Prostate gland (tissue), 2 donors: Measurements from ENCODE around the gene THUMPD1. TPM values are rescaled to one million over a fixed set of nuclear protein-coding genes. Genes with fewer than 3 reads are reported as not detected.
"Not testable (repeated sequence)": the region's sequence is repeated elsewhere in the genome, so short reads cannot be mapped to it uniquely, and the experiment has no call there.

Experiments used
- DNase-seq: peaks from one replicate; pipeline ENCODE4 v3.0.0-alpha.2; 2019; ENCODE audit warnings: low spot score
- H3K27ac ChIP-seq, 2 donors: fragments of 200-600 bp; sonication (generic); 2 replicates each; pipeline ENCODE4 v1.5.1; 2017 to 2019
- H3K27me3 ChIP-seq: fragments of 200-600 bp; sonication (generic); replicated peaks from 2 replicates; pipeline ENCODE4 v1.5.1; 2019; ENCODE audit not compliant: insufficient read depth
- H3K36me3 ChIP-seq, 2 donors: fragments of 200-600 bp; sonication (generic); 1 replicate in 1 of 2; 2 replicates in 1 of 2; pipeline versions ENCODE4 v1.5.1 to v1.8.1; 2017 to 2019
- H3K4me1 ChIP-seq: fragments of 200-600 bp; sonication (generic); replicated peaks from 2 replicates; pipeline ENCODE4 v1.5.1; 2019
- H3K4me3 ChIP-seq, 2 donors: fragments of 200-600 bp; sonication (generic); 2 replicates each; pipeline ENCODE4 v1.5.1; 2017 to 2019
- H3K9me3 ChIP-seq: fragments of 200-600 bp; sonication (generic); 2 replicates; pipeline ENCODE4 v1.5.1; 2017
- POLR2A ChIP-seq: fragments of 450-650 bp; IDR thresholded peaks from one replicate; pipeline ENCODE4 v1.6.1; 2016; ENCODE audit warnings: antibody characterized with exemption, mild to moderate bottlenecking
- POLR2AphosphoS5 ChIP-seq: sonication (generic); formaldehyde crosslinking; IDR thresholded peaks from one replicate; pipeline ENCODE4 v1.6.1; 2017; ENCODE audit warnings: antibody characterized with exemption
- WGBS: methylation state at CpG from one replicate; pipeline ENCODE4 v1.1.5; 2018; 5-methylcytosine and 5-hydroxymethylcytosine counted together
- intact Hi-C: fragments of 100-400 bp; cut with DNase I; formaldehyde crosslinking; loops from one replicate; pipeline ENCODE4 v1.14.2; 2022
- total RNA-seq, 2 donors: library from RNA; depleted of rRNA; stranded (reverse); fragments of >200 nt; gene quantifications; one replicate each; pipeline ENCODE4 v1.1.0, GENCODE V29; 2016
- TF ChIP-seq, protein P1 (sequence below), 4 experiments: fragments of 200-600 bp in 2 of 4; fragments of 450-650 bp in 2 of 4; sonication (generic) in 2 of 4; IDR thresholded peaks; 1 replicate in 3 of 4; 2 replicates in 1 of 4; pipeline ENCODE4 v1.5.1; 2016 to 2019; ENCODE audit warnings: antibody characterized with exemption in 4 of 4, mild to moderate bottlenecking in 2 of 4, moderate library complexity in 2 of 4

Gene THUMPD1
- total RNA-seq, 2 donors from 2014 or later, result 107 to 167 TPM

- 86% methylated on average over 5 of the region's 5 CpGs for WGBS
Observed at GRCh38 chr16:20766294-20766693, 24.7 kb upstream of the THUMPD1 start.

DNA sequence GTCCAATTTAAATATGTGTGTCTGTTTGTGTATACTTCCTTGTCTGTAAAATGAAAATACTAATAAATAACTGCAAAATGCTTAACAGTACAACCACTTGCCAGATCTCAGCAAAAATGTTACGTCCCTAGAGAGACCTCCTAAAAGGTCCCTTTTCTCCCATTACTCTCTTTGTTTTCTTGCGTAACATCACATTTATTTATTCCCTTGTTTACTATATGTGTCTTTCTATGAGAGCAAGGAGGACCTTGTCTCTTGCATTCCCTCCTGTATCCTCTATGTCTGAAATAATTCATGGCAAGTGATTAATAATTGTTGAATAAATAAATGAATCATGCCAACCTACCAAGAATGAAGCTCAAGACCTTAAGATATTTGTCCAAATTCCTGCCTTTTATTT lies 24.1 kb upstream of the THUMPD1 start:
- no peaks in the 10 kb centered on the region for H3K36me3 ChIP-seq
- H3K4me3 ChIP-seq, result no peak overlapping the region
- H3K27me3 ChIP-seq, result no peaks in the 10 kb centered on the region
- H3K4me1 ChIP-seq, result no peaks in the 10 kb centered on the region
- no peaks in the 10 kb centered on the region for H3K9me3 ChIP-seq
- H3K27ac ChIP-seq, result no peak overlapping the region
- TF ChIP-seq POLR2A (no peak), POLR2AphosphoS5 (no peak)
- TF ChIP-seq, protein P1, sequence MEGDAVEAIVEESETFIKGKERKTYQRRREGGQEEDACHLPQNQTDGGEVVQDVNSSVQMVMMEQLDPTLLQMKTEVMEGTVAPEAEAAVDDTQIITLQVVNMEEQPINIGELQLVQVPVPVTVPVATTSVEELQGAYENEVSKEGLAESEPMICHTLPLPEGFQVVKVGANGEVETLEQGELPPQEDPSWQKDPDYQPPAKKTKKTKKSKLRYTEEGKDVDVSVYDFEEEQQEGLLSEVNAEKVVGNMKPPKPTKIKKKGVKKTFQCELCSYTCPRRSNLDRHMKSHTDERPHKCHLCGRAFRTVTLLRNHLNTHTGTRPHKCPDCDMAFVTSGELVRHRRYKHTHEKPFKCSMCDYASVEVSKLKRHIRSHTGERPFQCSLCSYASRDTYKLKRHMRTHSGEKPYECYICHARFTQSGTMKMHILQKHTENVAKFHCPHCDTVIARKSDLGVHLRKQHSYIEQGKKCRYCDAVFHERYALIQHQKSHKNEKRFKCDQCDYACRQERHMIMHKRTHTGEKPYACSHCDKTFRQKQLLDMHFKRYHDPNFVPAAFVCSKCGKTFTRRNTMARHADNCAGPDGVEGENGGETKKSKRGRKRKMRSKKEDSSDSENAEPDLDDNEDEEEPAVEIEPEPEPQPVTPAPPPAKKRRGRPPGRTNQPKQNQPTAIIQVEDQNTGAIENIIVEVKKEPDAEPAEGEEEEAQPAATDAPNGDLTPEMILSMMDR (IDR thresholded peaks at IDR 0.05), result no peak
- WGBS, result 91% methylated on average over 2 of the region's 2 CpGs
- intact Hi-C loops, result no loop called here
- no peak for DNase-seq

More at GRCh38 chr16:20766294-20766693, 24.7 kb upstream of the THUMPD1 start:
- no peak for DNase-seq
- H3K9me3 ChIP-seq, result no peaks in the 10 kb centered on the region
- no peaks in the 10 kb centered on the region for H3K36me3 ChIP-seq
- no peaks in the 10 kb centered on the region for H3K27me3 ChIP-seq
- TF ChIP-seq POLR2A (no peak), POLR2AphosphoS5 (no peak)
- H3K4me3 ChIP-seq, result no peak overlapping the region
- intact Hi-C loops, result no loop called here
- no peaks in the 10 kb centered on the region for H3K4me1 ChIP-seq
- H3K27ac ChIP-seq, result no peak overlapping the region

- H3K4me3 ChIP-seq, DNase-seq, H3K4me1 ChIP-seq, H3K36me3 ChIP-seq, intact Hi-C loops, H3K27me3 ChIP-seq, H3K9me3 ChIP-seq: not testable (repeated sequence)
- H3K27ac ChIP-seq, result peak overlapping the region; percentile 79 to 80
- WGBS, result 55% methylated on average over 1 of the region's 1 CpG
Observed at GRCh38 chr16:20764448-20764847, 22.8 kb upstream of the THUMPD1 start.

GRCh38 chr16:20763461-20764232 lies 22.0 kb upstream of the THUMPD1 start, which contains the start of gene ACSM3:
Gene ACSM3 (plus strand): TSS chr16:20764014. CDS start chr16:20770035, 6,021 bp downstream.
- no peaks in the 10 kb centered on the region for H3K9me3 ChIP-seq
- peak; percentile 87 for DNase-seq
- intact Hi-C loops, result no loop called here
- H3K27ac ChIP-seq, result peak within 1 kb of the TSS; percentile 79 to 80
- WGBS, result 8% methylated on average over 10 of the region's 10 CpGs
- TF ChIP-seq, protein P1 (IDR thresholded peaks at IDR 0.05), result no peak
- TF ChIP-seq POLR2A, result no peak
- peak; percentile 84 for TF ChIP-seq POLR2AphosphoS5
- H3K4me1 ChIP-seq, result no peaks in the 10 kb centered on the region
- no peaks in the 10 kb centered on the region for H3K27me3 ChIP-seq
- peak within 1 kb of the TSS; percentile 24 to 32 for H3K4me3 ChIP-seq
- no peaks in the 10 kb centered on the region for H3K36me3 ChIP-seq

DNA sequence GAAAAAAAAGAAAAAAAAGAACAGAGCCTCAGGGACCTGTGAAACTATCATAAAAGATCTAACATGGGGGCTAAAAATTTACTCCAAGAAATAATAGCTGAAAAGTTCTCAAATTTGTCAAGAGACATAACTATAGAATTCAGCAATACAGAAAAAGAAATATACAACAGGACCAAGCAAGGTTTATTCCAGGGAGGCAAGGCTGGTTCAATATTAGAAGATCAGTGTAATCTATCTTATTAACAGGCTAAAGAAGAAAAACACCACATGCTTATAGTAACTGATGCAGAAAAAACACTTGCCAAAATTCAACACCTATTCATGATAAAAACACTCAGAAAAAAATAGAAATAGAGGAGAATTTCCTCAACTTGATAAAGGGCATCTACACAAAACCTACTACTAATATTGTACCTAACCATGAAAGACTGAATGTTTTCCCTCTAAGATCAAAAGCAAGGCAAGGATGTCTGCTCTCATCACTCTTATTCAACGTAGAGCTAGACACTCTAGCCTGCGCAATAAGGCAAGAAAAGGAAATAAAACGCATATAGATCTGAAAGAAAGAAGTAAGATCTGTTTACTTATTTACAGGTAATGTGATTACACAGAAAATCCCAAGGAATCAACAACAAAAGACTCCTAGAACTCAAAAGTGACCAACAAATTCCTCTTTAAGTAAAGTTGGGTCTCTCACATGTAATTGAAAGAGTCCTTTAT lies 20.9 kb upstream of the THUMPD1 start:
- H3K27me3 ChIP-seq, result no peaks in the 10 kb centered on the region
- intact Hi-C loops, result no loop called here
- no peaks in the 10 kb centered on the region for H3K4me1 ChIP-seq
- H3K4me3 ChIP-seq, result no peak overlapping the region
- no peaks in the 10 kb centered on the region for H3K36me3 ChIP-seq
- TF ChIP-seq, protein P1 (IDR thresholded peaks at IDR 0.05), result no peak
- TF ChIP-seq POLR2A (no peak), POLR2AphosphoS5 (no peak)
- WGBS, result 90% methylated on average over 3 of the region's 3 CpGs
- H3K9me3 ChIP-seq, result no peaks in the 10 kb centered on the region
- no peak for DNase-seq
- H3K27ac ChIP-seq, result peak overlapping the region; percentile 79 to 80
